ENCODE results near the gene MERTK.
"Not testable (repeated sequence)": the region's sequence is repeated elsewhere in the genome, so short reads cannot be mapped to it uniquely, and the experiment has no call there.

Gene MERTK

DNA sequence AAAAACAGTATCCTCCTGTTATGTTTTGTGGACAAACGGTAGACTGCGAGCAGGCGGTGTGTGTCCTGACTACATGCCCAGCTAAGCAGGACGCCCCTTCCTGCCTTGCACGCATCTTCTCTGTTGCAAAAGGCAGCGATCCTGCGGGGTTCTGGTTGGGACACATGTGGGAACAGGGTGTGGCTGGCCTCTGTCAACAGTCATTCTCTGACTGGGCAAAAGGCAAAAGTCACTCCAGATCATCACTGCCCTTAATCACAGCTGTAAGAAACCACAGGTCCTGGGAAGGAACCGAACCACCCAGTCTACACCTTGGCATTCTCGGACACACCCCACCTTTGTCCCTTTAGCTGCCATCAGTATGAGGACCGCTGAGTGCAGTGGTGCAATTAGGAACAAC, 112.3 kb downstream of the MERTK start:
- no peak for DNase-seq (ENCODE audit: low spot score)

DNA sequence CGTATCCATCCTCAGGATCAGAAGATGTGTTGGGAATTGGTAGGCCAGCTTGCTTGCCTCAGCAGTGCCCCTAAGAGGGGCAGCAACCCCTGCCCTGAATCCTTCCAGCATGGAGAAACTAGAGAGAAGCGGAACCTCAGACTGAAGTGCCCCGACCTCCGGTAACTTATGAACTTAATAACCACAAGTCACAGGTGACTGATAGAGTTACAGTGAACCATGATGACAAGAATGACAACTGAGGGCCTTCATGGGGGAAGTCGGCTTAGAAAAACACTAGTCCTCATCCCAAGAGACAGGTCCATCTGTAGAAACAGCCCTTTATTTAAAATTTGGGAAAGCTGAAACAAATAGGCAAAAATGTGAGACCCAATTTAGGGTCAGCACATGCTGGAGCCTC, 114.1 kb downstream of the MERTK start:
- DNase-seq (ENCODE audit: low spot score), result no peak

DNA sequence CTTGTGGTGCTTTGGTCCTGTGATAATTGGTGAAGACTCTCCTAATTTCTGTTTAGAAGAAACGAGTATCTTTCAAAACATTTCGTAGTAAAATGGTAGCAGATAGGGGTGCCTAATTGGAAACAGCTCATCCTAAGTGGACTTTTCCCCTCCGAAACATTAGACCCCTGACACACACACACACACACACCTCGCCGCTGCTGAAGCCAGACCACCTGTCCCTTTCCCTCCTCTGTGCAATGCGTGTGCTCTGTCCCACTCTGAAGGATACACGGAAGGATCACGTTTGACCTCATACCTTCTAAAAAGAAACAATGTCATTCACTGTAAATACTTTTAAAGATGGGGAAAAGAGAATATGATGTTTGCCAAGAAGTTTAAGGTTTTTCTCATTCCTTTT, 120.4 kb downstream of the MERTK start:
- DNase-seq (ENCODE audit: low spot score), result no peak

DNA sequence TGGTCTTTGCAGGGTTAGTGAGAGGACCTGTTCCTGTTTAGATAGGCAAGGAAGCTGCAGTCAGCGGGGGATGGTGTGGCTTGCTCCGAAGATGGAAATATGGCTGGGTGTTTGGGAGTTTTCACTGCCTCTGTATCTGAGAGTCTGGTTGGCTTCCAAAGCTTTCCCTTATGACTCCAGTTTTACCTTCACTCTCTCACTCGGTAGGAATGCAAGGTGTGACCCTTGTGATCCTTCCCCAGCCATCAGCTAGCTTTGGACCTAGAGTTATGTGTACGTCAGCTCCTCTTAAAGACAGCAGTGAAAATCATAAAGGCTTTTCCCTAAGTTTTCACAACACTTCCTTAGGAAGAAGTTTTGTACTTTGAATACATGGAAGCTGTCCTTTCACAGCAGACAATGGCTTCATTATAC, 121.2 kb downstream of the MERTK start:
- DNase-seq (ENCODE audit: low spot score), result no peak

DNA sequence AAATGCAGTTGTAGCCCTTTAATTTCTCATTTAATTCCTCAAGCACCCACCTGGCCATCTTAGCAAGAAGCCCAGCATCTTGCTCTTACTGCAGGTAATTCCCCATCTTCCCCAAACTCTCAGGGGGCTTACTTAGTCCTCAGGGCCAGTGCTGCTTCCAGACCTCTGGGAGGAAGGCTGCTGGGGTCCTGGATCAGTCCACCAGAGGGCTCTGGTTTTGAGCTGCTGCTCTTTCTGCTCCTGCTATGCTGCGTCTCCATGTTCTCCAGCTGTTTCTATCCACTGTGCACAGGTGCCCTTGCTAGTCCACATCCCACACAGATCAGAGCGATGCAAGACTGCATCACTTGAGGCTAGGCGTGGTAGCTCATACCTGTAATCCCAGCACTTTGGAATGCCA, 122.2 kb downstream of the MERTK start:
- DNase-seq (ENCODE audit: low spot score), result peak; percentile 20

DNA sequence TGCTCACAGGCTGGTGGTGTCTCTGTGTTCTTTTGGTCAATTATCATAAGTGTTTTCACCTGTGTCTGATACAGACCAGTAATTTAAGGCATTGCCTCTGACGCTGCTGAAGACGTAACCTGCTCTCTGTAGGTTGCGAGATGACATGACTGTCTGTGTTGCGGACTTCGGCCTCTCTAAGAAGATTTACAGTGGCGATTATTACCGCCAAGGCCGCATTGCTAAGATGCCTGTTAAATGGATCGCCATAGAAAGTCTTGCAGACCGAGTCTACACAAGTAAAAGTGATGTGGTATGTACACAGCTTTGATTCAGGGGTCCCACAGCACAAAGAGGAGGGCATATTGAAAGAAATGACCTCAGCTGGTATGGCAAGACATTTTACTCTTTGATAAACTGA, 122.9 kb downstream of the MERTK start:
- no peak for DNase-seq (ENCODE audit: low spot score)

DNA sequence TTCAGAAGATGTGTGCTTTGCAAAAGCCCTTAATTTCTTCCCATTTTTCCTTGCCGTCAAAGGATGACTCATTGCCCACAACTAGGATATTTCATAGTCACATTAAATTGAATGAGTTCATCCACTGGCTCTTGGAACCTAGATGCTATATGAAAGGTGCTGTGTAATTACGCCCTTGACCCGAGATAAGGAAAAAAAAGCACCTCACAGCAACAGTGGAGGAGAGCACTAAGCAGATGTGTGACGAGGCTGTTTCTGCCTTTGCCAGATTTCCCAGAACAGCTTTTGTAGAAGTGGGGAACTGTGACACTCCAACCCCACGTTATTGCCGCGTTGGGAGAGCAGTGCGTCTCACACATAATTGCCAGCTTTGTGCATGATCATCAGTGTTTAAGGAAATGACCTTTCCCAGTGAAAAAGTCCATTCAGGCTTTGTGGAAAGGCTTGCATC, 123.4 kb downstream of the MERTK start:
- DNase-seq (ENCODE audit: low spot score), result peak; percentile 42

DNA sequence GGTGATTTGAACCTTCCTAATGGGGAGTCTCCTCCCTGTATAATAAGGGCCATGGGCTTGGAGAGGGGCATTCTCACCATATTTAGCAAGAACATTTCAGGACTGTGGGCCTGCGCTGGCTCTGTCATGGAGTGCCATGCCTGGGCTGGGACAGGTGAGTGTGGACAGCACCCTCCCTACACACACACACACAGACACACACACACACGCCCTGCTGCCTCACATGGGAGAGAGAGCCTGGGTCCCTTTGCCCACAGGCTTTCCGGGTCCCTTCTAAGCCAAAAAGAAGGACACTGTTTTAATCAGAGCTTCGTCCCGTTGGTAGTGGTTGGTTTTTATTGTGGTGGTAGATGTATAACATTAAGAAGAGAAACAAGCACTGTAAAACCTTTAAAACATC, 125.3 kb downstream of the MERTK start:
- DNase-seq (ENCODE audit: low spot score), result no peak

DNA sequence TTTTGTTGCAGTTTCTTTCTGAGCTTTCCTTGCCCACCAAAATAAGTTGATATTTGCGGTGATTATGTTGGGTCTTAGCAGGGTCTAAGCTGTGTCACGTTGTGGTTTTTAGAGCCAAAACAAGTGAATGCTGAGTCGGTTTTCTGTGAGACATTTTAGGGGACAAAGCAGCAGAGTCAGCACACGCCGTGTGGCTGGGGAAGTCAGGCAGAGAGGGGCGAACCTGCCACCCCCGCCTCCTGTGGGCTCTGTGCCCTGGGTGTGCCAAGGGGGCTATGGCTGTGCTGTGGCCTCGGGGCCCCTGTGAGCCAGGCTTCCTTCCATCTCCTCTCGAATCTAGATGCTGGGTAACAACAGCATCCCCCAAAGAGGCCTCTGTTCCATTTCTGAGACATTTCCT, 125.8 kb downstream of the MERTK start:
- no peak for DNase-seq (ENCODE audit: low spot score)

DNA sequence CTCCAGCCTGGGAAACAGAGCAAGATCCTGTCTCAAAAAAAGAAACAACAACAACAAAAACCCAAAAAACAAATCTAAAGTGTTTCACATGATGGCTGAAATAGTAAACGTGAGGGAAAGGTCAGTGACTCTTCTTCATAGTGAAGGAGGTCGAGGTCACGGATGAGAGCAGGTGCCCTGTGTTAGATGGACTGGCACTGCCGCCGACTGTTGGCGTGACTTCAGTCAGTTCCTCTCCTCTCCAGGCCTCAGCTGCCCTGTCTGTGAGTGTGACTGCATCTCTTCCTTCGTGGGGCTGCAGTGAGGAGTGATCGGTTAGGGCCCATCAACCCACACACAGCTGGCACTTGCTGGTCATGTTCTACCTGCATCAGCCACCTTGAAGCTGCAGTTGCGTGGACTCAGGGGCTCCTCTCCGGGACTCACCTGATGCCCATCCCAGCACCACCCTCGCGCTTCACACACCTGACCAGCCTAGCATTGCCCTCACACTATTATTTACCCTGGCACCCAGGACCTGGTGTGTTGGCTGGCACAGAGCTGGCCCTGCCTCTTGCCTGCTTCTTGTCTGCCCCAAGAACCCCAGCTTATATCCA, 126.6 kb downstream of the MERTK start:
- no peak for DNase-seq (ENCODE audit: low spot score)

DNA sequence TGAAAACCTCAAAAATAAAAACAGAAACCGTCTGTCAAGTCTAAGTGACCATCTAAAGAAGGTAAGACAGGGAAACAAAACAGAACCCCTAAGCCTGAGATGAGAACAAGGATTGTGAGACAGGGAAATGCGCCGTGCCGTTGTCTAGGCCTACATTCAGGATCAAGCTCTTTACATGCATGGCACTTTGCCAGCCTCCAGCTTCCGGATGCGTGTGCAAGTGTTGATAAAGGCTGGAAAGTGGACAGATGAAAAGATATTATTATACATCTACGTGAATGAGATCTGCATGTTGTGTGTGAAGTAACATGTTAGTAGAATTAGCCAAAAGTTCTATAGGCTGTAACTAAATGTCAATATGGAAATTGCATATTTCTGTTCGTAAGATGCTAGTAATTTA, 128.1 kb downstream of the MERTK start:
- DNase-seq (ENCODE audit: low spot score), result no peak

DNA sequence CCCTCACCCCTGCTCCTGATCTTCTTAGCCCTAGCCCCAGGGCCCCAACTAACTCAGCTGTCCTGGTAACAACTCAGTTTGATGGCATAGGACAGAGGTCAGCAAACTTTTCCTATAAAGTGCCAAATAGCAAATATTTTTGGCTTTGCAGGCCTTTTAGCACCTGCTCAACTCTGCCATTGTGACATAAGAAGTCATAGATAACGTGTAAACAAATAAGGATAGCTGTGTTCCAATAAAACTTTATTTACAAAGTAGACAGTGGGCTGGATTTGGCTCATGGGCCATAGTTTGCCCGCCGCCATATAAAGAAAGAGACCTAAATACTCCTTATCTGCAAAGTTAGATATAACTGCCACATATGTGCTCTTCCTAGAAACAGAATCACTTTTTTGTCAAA, 129.4 kb downstream of the MERTK start:
- no peak for DNase-seq (ENCODE audit: low spot score)

DNA sequence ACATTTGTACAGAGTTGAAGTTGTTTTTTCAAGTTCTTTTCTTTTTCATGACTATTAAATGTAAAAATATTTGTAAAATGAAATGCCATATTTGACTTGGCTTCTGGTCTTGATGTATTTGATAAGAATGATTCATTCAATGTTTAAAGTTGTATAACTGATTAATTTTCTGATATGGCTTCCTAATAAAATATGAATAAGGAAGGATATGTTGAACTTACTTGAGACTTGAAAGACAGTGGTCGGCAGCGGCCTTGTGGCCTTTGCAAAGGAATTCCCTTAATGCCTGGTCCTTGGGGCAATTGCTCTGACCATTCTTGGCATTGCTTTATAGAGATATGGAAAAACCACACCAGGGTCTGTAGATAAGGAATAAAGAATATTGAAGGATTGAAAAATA, 130.8 kb downstream of the MERTK start:
- DNase-seq (ENCODE audit: low spot score), result no peak

DNA sequence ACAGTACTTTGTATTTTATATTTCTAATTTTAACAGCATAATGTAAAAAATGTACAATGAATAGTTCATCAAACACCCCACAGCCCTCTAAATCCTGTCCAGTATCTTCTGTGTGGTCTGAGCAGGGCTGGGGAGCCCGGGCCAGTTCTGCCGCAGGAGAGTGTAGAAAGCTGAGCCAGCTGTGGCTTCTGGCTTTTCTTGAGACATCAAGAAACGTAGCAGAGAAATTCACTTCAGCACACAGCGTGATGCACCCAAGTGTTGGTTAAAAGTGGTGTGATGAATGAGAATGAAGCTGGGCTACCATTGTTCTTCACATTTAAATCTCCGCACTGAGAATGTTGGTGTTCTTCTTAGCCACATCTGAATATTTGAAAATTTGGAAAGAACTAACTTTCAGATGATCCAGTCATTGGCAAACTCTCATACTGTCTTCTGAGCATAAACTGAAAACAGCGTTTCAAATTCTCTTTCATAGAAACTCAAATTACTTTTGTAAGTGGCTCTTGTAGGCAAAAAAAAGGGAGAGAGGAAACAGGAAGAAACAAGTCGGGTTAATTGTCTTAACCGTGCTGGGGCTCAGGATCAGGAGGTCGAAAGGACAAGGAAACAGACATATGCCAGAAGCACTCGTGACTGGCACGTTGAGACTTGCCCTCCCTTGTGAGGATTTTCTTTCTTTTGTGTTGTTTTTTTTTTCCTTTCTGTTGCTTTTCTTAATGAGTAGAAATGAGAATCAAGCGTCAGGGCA, 133.2 kb downstream of the MERTK start:
- no peak for DNase-seq (ENCODE audit: low spot score)

DNA sequence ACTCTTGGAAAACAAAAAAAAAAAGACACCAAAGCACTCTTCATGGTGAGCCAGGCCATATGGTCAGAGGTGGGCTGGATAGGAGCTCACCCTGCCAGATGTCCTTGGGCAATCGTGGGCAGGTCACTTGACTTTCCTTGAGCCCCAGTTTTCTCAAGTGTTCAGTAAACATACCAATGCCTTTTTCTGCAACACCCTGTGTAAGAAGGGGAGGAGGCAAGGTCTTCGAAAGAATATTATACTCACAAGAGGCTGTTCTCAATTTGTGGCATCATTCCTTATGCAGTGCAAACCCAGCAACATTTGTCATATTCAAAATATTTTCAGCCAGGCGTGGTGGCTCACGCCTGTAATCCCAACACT, 133.8 kb downstream of the MERTK start:
- DNase-seq (ENCODE audit: low spot score), result no peak

DNA sequence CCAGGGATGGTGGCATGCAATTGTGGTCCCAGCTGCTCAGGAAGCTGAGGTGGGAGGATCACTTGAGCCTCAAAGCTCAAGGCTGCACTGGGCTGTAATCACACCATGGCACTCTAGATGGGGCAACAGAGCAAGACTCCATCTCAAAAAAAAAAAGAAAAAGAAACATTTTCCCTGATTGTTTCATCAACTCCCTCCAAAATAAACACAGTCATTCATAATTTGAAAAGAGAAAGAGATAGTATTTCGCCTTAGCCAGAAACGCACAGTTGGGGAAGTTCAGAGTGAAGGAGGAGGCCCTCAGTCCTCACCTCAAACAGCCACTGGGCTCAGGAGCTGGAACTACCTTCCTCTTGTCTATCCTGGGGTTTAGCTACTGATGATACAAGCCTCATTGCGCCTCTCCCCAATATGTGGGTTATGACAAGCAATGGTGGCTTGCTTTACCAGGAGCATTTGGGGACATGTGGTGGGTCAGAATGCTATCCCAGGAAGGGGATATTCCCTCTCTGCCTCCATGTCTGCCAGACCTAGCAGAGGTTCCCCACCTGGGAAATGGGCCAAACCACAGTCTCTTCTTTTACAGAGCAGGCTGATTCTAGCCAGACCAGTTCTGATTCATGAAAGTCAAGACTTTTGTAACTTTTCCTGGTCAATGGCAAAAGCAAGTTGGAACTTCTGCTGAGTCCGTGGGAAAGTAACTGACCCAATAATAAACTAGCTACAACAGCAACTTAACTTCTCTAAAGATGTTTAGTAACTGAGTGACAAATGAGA, 134.5 kb downstream of the MERTK start:
- DNase-seq (ENCODE audit: low spot score), result no peak

DNA sequence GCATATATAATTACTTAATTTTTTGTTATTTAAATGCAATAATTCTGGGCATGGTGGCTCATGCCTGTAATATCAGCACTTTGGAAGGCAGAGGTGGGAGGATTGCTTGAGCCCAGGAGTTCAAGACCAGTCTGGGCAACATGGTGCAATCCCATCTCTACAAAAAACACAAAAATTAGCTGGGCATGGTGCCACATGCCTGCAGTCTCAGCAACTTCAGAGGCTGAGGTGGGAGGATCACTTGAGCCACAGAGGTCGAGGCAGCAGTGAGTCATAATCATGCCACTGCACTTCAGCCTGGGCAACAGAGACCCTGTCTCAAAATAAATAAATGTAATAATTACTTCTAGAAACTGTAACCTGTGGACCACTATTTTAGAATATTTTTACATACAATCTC, 135.2 kb downstream of the MERTK start:
- no peak for DNase-seq (ENCODE audit: low spot score)

DNA sequence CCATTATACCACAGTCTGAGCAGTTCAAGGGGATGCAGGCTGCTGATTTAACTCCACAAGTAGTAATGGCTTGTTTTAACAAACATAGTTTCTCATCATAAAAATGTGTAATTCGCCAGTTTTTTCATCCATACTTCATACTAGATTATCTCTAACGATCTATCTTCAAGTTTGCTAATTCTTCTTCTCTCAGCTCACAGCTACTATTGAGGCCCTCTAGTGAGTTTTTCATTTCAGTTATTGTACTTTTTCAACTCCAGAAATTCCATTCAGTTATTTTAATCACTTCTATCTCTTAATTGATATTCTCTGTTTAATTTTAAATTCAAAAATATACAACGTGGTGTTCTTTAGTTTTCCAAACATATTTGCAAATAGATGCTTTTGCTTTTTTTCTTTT, 136.5 kb downstream of the MERTK start:
- no peak for DNase-seq (ENCODE audit: low spot score)

DNA sequence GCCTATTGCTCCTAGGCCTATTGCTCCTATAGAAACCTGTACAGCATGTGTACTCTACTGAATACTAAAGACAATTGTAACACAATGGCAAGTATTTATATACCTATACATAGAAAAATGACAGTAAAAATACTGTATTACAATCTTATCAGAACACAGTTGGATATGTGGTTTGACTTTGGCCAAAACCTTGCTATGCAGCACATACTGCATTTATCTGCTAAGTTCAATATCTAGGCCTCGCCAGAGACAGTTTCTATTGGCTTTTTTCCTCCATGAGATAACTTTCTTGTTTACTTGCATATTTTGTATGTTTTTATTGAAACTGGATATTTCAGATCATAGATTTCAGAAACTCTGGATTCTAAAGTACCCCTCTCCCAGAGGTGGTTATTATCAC, 137.4 kb downstream of the MERTK start:
- no peak for DNase-seq (ENCODE audit: low spot score)

DNA sequence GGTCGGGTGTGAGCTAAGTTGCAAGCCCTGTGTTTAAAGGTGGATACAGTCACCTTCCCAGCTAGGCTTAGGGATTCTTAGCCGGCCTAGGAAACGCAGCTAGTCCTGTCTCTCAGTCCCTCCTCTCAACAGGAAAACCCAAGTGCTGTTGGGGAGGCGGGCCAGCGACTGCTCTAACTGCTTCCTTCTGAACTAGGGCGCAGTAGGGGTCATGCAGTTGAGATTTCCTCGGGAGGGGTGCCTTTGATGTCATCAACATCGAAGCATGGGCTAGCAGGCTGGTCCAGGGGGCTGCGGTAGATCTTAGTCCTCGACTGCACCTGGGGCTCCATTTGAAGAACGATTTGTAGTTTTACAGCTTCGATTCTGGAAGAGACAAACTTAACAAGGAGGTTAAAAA, 141.1 kb downstream of the MERTK start:
- not testable (repeated sequence) for DNase-seq (ENCODE audit: low spot score)

DNA sequence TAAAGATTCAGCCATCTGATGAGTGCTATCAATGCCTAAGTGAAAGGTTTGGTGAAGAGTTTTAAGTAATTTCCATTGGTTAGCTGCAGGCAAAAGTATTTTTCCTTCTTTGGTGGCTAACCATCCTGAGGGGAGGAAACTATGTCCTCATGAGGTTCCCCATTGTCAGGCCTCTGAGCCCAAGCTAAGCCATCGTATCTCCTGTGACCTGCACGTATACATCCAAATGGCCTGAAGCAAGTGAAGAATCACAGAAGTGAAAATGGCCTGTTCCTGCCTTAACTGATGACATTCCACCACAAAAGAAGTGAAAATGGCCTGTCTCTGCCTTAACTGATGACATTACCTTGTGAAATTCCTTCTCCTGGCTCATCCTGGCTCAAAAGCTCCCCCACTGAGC, 141.7 kb downstream of the MERTK start:
- not testable (repeated sequence) for DNase-seq (ENCODE audit: low spot score)

DNA sequence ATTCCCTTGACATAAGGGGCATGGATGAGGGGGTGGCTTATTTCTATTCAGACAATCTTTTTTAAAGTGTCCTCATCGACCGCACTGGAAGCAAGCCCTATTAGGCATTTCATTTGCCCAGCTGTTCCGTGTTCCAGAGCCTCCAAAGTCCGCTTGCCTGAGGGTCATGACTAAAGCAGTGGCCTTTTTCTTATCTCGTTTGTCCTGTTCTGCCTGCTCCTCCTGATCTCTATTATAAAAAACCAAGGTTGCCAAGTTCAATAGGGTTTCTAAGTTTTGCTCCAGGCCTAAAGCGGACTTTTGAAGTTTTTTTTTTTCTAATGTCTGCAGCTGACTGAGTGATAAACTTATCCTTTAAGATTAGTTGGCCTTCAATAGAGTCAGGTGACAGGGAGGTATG, 143.1 kb downstream of the MERTK start:
- DNase-seq (ENCODE audit: low spot score), result not testable (repeated sequence)

DNA sequence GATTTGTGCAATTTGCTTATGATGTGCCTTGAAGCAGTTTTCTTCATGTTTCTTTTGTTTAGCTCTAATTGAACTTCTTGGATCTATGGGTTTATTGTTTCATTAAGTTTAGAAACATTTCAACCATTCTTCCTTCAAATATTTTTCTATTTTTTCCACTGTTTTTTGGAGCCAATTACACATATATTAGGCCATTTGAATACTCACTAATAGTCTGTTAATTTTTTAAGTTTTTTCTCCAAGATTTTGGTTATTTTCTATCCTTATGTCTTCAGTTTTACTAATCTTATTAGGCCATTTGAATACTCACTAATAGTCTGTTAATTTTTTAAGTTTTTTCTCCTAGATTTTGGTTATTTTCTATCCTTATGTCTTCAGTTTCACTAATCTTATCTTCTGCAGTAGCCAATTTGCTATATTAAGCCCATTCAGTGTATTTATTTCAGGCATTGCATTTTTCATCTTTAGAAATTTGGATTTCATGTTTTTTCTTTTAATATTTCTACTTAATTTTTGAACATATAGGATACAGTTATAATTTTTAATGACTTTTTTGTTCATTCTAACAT, 147.1 kb downstream of the MERTK start:
- no peak for DNase-seq (ENCODE audit: low spot score)
